Measurements from ENCODE around the gene DIPK2B.

GRCh38 chrX:45186643-45187026, 14.0 kb downstream of the DIPK2B start:
- TF ChIP-seq CTCF (IDR thresholded peaks at IDR 0.05), result no peak
- TF ChIP-seq POLR2A (IDR thresholded peaks at IDR 0.05), result no peak
- no peak for TF ChIP-seq EP300 (IDR thresholded peaks at IDR 0.05)

Data from upper lobe of left lung (tissue), 4 donors.